HepG2 (cell line): ENCODE results near the gene RGL3. TPM values are rescaled to one million over a fixed set of nuclear protein-coding genes. Genes with fewer than 3 reads are reported as not detected.

Source experiments
- ASH2L ChIP-seq: fragments of 300-600, 200-600 bp; sonication (generic); IDR thresholded peaks from 2 replicates; pipeline ENCODE4 v1.7.0; 2017; ENCODE audit warnings: low read depth, mild to moderate bottlenecking, moderate library complexity, mixed read lengths, low read length; ENCODE audit not compliant: insufficient read length
- FIP1L1 ChIP-seq: fragments of 200-400 bp; formaldehyde crosslinking; IDR thresholded peaks from 2 replicates; pipeline ENCODE4 v1.6.1; 2018; ENCODE audit warnings: low read depth, mild to moderate bottlenecking, low read length, moderate library complexity, borderline replicate concordance; ENCODE audit not compliant: insufficient read depth
- HOXA9 ChIP-seq: sonication (generic); formaldehyde crosslinking; IDR thresholded peaks from 2 replicates; pipeline ENCODE4 v1.8.1; 2022; ENCODE audit warnings: missing genetic modification reagents, mild to moderate bottlenecking, moderate library complexity, borderline replicate concordance
- MAF1 ChIP-seq: sonication (generic); formaldehyde crosslinking; IDR thresholded peaks from 2 replicates; pipeline ENCODE4 v1.5.0; 2020; ENCODE audit warnings: missing genetic modification reagents, borderline replicate concordance
- MTA3 ChIP-seq: sonication (generic); formaldehyde crosslinking; IDR thresholded peaks from 2 replicates; pipeline ENCODE4 v1.4.0; 2020; ENCODE audit warnings: missing genetic modification reagents
- RARG ChIP-seq: sonication (generic); formaldehyde crosslinking; IDR thresholded peaks from 2 replicates; pipeline ENCODE4 v1.4.0; 2020; ENCODE audit warnings: low read depth, mild to moderate bottlenecking, missing genetic modification reagents
- RELA ChIP-seq: sonication (generic); formaldehyde crosslinking; IDR thresholded peaks from 2 replicates; pipeline ENCODE4 v1.4.0; 2020; ENCODE audit warnings: missing genetic modification reagents
- SP4 ChIP-seq: sonication (generic); formaldehyde crosslinking; IDR thresholded peaks from 2 replicates; pipeline ENCODE4 v1.8.1; 2023; ENCODE audit warnings: mild to moderate bottlenecking, missing genetic modification reagents
- ZBTB42 ChIP-seq: sonication (generic); formaldehyde crosslinking; IDR thresholded peaks from 2 replicates; pipeline ENCODE4 v1.5.0; 2020; ENCODE audit warnings: mild to moderate bottlenecking, missing genetic modification reagents
- ZFYVE20 ChIP-seq: sonication (generic); formaldehyde crosslinking; IDR thresholded peaks from 2 replicates; pipeline ENCODE4 v1.8.0; 2023; ENCODE audit warnings: low read depth, mild to moderate bottlenecking, moderate library complexity, missing genetic modification reagents, borderline replicate concordance
- ZKSCAN8 ChIP-seq: IDR thresholded peaks from 2 replicates; pipeline ENCODE4 v1.6.1; 2016; ENCODE audit warnings: borderline replicate concordance, missing genetic modification reagents, missing compliant biosample characterization
- ZNF274 ChIP-seq: sonication (generic); formaldehyde crosslinking; IDR thresholded peaks from 2 replicates; pipeline ENCODE4 v1.5.1; 2020; ENCODE audit warnings: mild to moderate bottlenecking, missing genetic modification reagents
- ZNF577 ChIP-seq: sonication (generic); formaldehyde crosslinking; IDR thresholded peaks from 2 replicates; pipeline ENCODE4 v1.4.0; 2020; ENCODE audit warnings: mild to moderate bottlenecking, low read depth, missing genetic modification reagents, borderline replicate concordance
- ZNF652 ChIP-seq: IDR thresholded peaks from 2 replicates; pipeline ENCODE4 v1.6.1; 2016; ENCODE audit warnings: low read depth, borderline replicate concordance
- ZNF724P ChIP-seq: sonication (generic); formaldehyde crosslinking; IDR thresholded peaks from 2 replicates; pipeline ENCODE4 v1.8.0; 2022; ENCODE audit warnings: missing genetic modification reagents, borderline replicate concordance
- polyA plus RNA-seq, 8 experiments: library from polyadenylated mRNA; depleted of rRNA in 3 of 8; stranded (reverse) in 7 of 8; unstranded in 1 of 8; fragments of >200 nt; fragmentation: Illumina TruSeq in 4 of 8; extraction: Trizol in 4 of 8; gene quantifications; 2 replicates each; pipeline versions ENCODE4 v1.2.1 to v1.2.3, GENCODE V29; 2011 to 2016; ENCODE audit warnings: low read depth in 4 of 8, missing spikeins in 1 of 8, mixed read lengths in 1 of 8; ENCODE audit not compliant: insufficient read depth in 1 of 8
- total RNA-seq, 5 experiments: library from RNA; depleted of rRNA; stranded (reverse); fragments of >200 nt; fragmentation: Illumina TruSeq; extraction: Trizol; gene quantifications; 2 replicates each; pipeline ENCODE4 v1.2.3, GENCODE V29; 2016; ENCODE audit warnings: low read depth in 1 of 5
- TF ChIP-seq, protein P1 (sequence below): sonication (generic); formaldehyde crosslinking; IDR thresholded peaks from 2 replicates; pipeline ENCODE4 v1.4.0; 2020; ENCODE audit warnings: missing genetic modification reagents, borderline replicate concordance
- TF ChIP-seq, protein P2 (sequence below): sonication (generic); formaldehyde crosslinking; IDR thresholded peaks from 2 replicates; pipeline ENCODE4 v1.4.0; 2020; ENCODE audit warnings: mild to moderate bottlenecking, missing genetic modification reagents
- TF ChIP-seq, protein P3 (sequence below): IDR thresholded peaks from 2 replicates; pipeline ENCODE4 v1.6.1; 2018; ENCODE audit warnings: missing genetic modification reagents
- TF ChIP-seq, protein P4 (sequence below): sonication (generic); formaldehyde crosslinking; IDR thresholded peaks from 2 replicates; pipeline ENCODE4 v1.4.0; 2020; ENCODE audit warnings: missing genetic modification reagents

RGL3 gene
- total and polyA plus RNA-seq, 2 of the 13 experiments (the other 11 are each of a cell fraction or from before 2014, with no cell fraction given) = 4.2 to 7.6 TPM

DNA sequence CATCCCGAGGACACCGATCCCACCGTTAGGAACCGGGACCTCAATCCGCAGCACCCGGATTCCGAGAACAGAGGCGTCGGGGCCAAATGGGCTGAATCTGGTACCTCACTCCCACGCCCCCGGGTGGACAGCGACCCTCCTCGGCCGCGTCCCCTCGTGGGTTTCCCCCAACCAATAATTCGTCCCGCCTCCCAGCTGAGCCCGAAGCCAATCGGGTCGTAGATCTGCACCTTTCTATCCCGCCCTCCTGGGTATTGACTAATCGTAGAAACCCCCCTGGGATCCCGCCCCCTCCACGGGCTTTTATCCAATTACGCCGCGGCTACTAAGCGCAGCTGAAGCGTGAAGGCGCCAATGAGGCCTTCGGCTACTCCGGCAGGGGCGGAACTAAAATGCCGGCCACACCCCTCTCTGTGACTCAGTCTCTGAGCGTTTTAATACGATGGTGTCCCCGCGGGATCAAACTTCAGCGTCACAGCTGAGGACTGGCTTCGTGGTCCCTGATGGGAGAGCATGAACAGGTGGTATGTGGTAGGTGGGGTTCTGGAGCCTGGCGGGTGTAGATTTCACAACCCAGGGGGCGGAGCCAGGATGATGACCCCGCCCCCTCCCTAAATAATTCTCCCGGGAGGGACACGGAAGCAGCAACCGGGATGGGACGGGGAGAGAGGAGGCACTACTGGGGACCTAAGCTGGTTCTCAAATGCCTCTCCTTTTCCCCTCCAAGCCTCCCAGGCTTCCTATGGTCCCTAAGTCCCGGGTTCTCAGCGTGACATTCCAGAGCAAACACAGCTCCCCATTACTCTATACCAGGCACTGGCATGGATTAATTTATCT, 72.8 kb downstream of the RGL3 start, which contains the start of the genes CCDC159 and TMEM205 (continued):
- TF ChIP-seq, protein P1, sequence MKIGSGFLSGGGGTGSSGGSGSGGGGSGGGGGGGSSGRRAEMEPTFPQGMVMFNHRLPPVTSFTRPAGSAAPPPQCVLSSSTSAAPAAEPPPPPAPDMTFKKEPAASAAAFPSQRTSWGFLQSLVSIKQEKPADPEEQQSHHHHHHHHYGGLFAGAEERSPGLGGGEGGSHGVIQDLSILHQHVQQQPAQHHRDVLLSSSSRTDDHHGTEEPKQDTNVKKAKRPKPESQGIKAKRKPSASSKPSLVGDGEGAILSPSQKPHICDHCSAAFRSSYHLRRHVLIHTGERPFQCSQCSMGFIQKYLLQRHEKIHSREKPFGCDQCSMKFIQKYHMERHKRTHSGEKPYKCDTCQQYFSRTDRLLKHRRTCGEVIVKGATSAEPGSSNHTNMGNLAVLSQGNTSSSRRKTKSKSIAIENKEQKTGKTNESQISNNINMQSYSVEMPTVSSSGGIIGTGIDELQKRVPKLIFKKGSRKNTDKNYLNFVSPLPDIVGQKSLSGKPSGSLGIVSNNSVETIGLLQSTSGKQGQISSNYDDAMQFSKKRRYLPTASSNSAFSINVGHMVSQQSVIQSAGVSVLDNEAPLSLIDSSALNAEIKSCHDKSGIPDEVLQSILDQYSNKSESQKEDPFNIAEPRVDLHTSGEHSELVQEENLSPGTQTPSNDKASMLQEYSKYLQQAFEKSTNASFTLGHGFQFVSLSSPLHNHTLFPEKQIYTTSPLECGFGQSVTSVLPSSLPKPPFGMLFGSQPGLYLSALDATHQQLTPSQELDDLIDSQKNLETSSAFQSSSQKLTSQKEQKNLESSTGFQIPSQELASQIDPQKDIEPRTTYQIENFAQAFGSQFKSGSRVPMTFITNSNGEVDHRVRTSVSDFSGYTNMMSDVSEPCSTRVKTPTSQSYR (CRISPR knock-in tag) = no peak
- TF ChIP-seq ZFYVE20 (CRISPR knock-in tag) (no peak), MTA3 (CRISPR knock-in tag) (no peak), ASH2L (peak; percentile 26), HOXA9 (no peak), RELA (no peak), ZNF724P (CRISPR knock-in tag) (no peak), MAF1 (CRISPR knock-in tag) (no peak), ZNF577 (CRISPR knock-in tag) (no peak), FIP1L1 (no peak), ZKSCAN8 (CRISPR knock-in tag) (no peak; the same call in 1 of the 2 replicates), ZBTB42 (CRISPR knock-in tag) (no peak), RARG (CRISPR knock-in tag) (no peak), ZNF274 (CRISPR knock-in tag) (no peak), SP4 (peak; percentile 96), ZNF652 (CRISPR knock-in tag) (no peak)
- TF ChIP-seq, protein P2, sequence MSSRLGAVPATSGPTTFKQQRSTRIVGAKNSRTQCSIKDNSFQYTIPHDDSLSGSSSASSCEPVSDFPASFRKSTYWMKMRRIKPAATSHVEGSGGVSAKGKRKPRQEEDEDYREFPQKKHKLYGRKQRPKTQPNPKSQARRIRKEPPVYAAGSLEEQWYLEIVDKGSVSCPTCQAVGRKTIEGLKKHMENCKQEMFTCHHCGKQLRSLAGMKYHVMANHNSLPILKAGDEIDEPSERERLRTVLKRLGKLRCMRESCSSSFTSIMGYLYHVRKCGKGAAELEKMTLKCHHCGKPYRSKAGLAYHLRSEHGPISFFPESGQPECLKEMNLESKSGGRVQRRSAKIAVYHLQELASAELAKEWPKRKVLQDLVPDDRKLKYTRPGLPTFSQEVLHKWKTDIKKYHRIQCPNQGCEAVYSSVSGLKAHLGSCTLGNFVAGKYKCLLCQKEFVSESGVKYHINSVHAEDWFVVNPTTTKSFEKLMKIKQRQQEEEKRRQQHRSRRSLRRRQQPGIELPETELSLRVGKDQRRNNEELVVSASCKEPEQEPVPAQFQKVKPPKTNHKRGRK (CRISPR knock-in tag) = no peak
- TF ChIP-seq, protein P3, sequence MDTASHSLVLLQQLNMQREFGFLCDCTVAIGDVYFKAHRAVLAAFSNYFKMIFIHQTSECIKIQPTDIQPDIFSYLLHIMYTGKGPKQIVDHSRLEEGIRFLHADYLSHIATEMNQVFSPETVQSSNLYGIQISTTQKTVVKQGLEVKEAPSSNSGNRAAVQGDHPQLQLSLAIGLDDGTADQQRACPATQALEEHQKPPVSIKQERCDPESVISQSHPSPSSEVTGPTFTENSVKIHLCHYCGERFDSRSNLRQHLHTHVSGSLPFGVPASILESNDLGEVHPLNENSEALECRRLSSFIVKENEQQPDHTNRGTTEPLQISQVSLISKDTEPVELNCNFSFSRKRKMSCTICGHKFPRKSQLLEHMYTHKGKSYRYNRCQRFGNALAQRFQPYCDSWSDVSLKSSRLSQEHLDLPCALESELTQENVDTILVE = no peak
- TF ChIP-seq, protein P4, sequence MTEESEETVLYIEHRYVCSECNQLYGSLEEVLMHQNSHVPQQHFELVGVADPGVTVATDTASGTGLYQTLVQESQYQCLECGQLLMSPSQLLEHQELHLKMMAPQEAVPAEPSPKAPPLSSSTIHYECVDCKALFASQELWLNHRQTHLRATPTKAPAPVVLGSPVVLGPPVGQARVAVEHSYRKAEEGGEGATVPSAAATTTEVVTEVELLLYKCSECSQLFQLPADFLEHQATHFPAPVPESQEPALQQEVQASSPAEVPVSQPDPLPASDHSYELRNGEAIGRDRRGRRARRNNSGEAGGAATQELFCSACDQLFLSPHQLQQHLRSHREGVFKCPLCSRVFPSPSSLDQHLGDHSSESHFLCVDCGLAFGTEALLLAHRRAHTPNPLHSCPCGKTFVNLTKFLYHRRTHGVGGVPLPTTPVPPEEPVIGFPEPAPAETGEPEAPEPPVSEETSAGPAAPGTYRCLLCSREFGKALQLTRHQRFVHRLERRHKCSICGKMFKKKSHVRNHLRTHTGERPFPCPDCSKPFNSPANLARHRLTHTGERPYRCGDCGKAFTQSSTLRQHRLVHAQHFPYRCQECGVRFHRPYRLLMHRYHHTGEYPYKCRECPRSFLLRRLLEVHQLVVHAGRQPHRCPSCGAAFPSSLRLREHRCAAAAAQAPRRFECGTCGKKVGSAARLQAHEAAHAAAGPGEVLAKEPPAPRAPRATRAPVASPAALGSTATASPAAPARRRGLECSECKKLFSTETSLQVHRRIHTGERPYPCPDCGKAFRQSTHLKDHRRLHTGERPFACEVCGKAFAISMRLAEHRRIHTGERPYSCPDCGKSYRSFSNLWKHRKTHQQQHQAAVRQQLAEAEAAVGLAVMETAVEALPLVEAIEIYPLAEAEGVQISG (CRISPR knock-in tag) = 0 out of 2 replicates have a peak, but pooled peaks have one; percentile 19
